A204.1 (cell line): ENCODE results near the gene TMED6.

Source experiments
- FAIRE-seq: peaks from 2 replicates; lab custom pipeline; 2012; peaks lifted over from hg19 to GRCh38; lab: Jason Lieb, UNC

TMED6 gene

GRCh38 chr16:69324013-69324531 lies 27.5 kb downstream of the TMED6 start:
- no peak for FAIRE-seq

- FAIRE-seq, result no peak
These were observed 28.2 kb downstream of the TMED6 start for GRCh38 chr16:69323415-69323814.

GRCh38 chr16:69322343-69322742 lies 29.2 kb downstream of the TMED6 start:
- no peak for FAIRE-seq

DNA sequence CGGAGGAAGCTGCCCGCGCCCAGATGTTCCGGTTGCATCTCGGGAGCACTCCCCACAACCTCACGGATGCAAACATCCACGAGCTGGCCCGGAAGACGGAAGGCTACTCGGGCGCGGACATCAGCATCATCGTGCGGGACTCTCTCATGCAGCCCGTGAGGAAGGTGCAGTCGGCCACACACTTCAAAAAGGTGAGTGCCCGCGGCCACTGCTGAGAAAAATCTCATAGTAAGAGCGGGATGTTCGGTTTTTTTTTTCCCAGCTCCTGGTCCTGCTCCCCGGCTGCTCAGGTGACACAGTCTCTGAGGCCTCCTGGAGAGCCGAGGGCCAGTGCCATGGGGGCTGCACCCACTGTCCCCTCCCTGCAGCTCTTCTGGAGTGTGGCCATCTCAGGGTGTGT lies 30.5 kb downstream of the TMED6 start:
- FAIRE-seq, result no peak

GRCh38 chr16:69320740-69321073 lies 30.9 kb downstream of the TMED6 start:
- no peak for FAIRE-seq

DNA sequence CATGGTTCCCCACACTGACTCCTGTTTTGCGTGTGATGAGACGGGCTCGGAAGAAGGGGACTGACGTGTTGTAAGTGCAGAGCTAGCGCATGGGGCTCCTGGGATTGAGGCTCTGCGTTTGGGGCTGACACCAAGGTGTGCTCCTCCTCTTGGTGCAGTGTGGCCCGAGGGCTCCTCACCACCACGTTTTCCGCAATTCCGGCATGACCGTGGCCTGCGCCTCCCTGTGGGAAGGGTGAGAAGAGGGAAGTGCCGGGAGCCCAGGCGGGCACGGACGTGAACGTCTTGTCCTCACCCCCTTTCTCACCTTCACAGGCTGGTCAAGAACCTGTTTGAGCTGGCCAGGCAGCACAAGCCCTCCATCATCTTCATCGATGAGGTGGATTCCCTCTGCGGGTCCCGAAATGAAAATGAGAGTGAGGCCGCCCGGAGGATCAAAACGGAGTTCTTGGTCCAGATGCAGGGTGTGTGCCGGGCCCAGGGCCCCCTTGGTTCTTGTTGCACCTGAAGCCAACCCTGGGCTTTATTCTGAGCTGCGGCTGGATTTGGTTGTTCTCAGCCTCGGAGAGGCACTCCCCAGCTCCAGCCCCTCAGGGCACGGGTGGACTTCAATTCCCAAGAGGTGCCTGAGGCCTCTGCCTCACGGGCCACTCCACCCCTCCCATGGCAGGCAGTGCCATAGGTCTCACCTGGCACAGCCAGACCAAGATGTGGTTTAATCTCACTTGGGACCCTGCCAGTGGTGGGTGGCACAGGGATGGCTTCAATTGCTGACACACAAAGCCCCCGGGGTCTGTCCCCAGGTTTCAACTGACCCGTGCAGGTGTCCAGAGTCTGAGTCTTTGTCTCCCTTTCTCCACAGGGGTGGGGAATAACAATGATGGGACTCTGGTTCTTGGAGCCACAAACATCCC lies 31.5 kb downstream of the TMED6 start:
- FAIRE-seq, result no peak

- FAIRE-seq, result no peak
These were observed 32.2 kb downstream of the TMED6 start for GRCh38 chr16:69319381-69319780.

DNA sequence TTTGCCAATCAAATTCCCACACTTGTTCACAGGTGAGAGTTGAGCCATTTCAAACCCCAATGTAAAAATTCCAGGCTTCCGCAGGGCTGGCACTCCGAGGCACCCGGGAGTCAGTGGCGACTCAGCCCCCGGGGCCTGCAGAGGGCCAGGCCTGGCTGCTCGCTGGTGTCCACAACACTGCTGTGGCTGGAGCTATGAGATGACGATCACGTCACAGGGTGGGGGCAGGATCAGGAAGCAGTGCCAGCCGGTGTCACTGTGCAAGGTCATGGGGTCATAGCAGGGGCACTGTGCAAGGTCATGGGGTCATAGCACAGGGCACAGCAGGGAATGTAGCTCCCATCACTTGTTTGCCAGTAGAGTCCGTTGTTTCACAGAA lies 32.7 kb downstream of the TMED6 start:
- FAIRE-seq, result no peak

DNA sequence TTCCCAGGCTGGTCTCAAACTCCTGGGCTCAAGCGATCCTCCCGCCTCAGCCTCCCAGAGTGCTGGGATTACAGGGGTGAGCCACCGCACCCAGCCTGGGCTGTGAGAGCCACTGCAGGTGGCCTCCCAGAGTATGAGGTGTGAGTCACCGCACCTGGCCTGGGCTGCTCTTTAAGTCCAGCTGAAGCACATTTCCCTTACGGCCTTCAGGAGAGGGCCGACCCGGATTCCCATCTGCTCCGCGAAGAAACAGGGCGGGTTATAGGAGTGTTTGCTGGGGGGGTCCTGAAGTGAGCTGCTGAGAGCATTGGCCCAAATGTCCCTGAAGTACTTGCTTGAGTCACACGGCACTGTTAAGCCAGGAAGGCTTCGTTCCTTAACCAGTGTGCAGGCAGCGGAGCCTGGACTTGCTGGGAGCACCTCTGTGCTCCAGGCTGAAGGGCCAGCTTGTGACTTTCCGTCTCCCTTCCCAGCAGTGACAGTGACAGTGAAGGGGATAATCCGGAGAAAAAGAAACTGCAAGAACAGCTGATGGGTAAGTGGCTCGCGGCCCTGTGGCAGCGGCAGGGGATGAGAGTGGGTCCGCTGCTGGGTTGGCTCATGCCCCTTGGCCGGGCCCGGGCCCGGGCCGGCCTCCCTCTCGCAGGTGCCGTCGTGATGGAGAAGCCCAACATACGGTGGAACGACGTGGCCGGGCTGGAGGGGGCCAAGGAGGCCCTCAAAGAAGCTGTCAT lies 33.2 kb downstream of the TMED6 start:
- no peak for FAIRE-seq

DNA sequence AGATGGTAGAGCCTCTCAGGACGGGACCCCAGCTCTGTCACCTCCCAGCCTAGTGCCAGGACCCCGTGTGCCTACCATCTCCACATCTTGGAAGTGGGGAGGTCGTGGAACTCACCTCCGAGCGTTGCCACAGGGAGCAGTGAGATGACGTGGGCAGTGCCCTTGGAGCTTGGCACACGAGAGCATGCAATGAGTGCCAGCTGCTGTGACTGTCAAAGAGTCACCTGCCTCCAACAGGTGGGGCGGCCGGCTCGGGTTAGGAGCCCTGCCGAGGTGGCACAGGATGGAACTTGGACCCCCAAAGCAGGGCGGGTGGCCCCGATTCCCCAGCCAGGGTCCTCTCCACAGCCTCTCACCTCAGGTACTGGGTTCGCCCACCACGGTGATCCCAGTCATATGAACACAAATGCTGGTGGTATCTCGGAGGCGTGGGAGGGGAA lies 35.0 kb downstream of the TMED6 start:
- FAIRE-seq, result no peak

GRCh38 chr16:69315486-69316311 lies 35.9 kb downstream of the TMED6 start:
- FAIRE-seq, result no peak

GRCh38 chr16:69314534-69314933 lies 37.1 kb downstream of the TMED6 start:
- FAIRE-seq, result no peak

GRCh38 chr16:69313469-69313868 lies 38.1 kb downstream of the TMED6 start:
- no peak for FAIRE-seq

- no peak for FAIRE-seq
These were observed 39.8 kb downstream of the TMED6 start for GRCh38 chr16:69311533-69312387.

DNA sequence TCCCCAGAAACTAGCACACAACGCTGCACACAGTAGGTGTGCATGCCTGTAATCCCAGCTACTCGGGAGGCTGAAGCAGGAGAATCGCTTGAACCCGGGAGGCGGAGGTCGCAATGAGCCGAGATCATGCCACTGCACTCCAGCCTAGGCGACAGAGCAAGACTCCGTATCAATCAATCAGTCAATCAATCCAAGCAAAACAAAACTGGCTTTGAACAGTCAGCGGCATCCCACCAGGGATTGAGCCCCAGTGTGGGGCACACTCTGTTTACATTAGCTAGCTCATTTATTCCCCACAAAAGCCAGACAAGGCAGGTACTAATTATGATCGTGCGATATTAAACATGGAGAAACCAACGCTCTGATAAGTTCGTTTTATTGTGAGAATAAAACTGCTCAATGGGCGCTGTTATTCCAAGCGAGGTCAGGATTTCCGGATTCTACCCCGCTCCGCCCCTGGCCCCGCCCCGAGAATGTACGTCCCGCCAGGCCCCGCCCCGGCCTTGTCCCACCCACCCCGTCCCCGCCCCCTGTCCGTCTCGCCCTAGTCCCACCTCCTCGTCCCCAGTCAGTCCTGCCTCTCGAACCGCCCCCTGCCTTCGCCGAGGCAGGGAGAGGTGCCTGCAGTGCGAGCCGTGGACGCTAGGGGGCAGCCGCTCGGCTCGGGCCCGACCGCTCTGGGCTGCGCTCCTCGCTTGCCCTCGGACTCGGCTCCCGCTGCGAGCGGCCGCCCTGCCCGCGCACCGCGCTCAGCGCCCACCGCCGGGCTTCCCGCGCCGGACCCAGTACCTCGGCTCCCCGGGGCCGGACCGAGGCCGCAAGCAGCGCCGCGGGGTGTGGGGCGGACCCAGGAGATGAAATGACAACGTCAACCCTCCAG lies 40.7 kb downstream of the TMED6 start, which contains the start of gene VPS4A:
Gene VPS4A (plus strand): TSS at position 698 of the 880 bp plus-strand sequence. CDS start 162 bp downstream, at position 860.
- FAIRE-seq, result no peak

DNA sequence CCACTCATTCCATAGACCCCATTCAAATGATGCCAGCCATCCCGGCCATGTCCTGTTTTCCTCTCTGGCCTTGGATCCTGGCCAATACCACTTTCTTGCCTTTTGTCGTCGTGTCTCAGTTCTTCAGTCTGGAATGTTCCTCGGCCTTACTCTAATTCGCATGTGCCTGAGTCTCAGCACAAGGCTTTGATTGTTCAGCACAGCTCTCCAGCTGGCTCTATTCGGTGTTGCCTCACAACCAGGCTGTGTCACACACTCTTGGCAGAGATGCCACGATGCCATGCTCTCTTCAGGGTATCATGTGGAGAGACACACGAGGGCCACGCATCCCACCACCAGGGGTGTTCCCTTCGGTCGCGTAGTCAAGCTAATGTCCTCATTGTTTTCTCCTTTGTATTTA lies 42.3 kb downstream of the TMED6 start:
- FAIRE-seq, result no peak

- FAIRE-seq, result no peak
These were observed 43.7 kb downstream of the TMED6 start for GRCh38 chr16:69307856-69308255.

GRCh38 chr16:69307091-69307490 lies 44.5 kb downstream of the TMED6 start:
- no peak for FAIRE-seq

- no peak for FAIRE-seq
These were observed 45.6 kb downstream of the TMED6 start for GRCh38 chr16:69306031-69306430.

GRCh38 chr16:69302301-69302700 lies 49.3 kb downstream of the TMED6 start:
- FAIRE-seq, result no peak
